ENCODE results near the gene C1orf52. TPM values are rescaled to one million over a fixed set of nuclear protein-coding genes. Genes with fewer than 3 reads are reported as not detected.
A peak's percentile ranks its signal among the peaks of the same experiment; 100 is the strongest.

The C1orf52 gene
- total RNA-seq, 1 donor from 2014 or later, result 55.8 TPM

DNA sequence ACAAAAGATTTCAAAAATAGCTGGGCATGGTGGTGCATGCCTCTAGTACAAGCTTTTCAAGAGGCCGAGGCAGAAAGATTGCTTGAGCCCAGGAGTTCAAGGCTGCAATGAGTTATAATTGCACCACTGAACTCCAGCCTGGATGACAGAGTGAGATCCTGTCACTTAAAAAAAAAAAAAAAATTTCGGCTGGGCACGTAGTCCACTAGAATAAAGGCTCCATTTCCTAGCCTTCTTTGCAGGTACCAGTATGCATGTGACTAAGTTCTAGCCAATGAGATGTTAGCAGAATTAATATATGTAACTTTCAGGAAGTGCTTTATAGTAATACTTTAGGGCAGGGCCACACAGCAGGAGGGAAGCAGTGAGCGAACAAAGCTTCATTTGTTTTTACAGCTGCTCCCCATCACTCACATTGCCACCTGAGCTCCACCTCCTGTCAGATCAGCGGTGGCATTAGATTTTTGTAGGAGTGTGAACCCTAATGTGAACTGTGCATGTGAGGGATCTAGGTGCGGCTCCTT is 29.8 kb downstream of the C1orf52 start:
- Histone ChIP-seq H3F3A (ENCODE audit: low read depth) (no peaks in the 10 kb centered on the region), H2AFZ (replicated peaks) (no peak overlapping the region)
- H3K4me3 Mint-ChIP-seq, result no peak overlapping the region

DNA sequence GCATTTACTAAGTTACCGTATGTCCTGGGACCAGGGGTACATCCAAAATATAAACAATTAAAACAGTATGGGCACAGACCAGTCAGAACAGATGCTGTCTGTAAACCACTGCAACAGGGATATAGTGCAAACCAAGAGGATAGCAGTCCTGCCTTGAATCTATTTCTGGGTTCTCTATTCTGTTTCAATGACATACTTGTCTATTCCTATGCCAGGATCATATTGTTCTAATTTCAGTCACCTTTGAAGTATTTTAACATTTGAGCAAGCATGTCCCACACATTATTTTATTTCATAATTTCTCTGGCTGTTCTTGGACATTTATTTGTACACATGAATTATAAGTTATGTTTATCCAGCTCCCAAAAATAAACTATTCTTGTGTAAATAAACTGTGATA is 30.5 kb downstream of the C1orf52 start:
- Histone ChIP-seq H3K9ac (no peak overlapping the region), H3K4me1 (peaks cover 15% of the 10 kb centered on the region), H3K9me3 (ENCODE audit: low read depth) (no peaks in the 10 kb centered on the region), H3K27ac (no peak overlapping the region), H3K36me3 (no peaks in the 10 kb centered on the region), H3K4me2 (no peak overlapping the region), H3K79me2 (ENCODE audit: low read depth) (no peaks in the 10 kb centered on the region), H3F3A (ENCODE audit: low read depth) (no peaks in the 10 kb centered on the region), H3K27me3 (no peaks in the 10 kb centered on the region), H3K4me3 (no peak overlapping the region), H4K20me1 (ENCODE audit: low read depth) (no peaks in the 10 kb centered on the region), H2AFZ (replicated peaks) (no peak overlapping the region)
- Mint-ChIP-seq H3K27ac (no peak overlapping the region), H3K36me3 (no peaks in the 10 kb centered on the region), H3K4me3 (no peak overlapping the region), H3K9me3 (no peaks in the 10 kb centered on the region), H3K4me1 (peaks cover 13% of the 10 kb centered on the region), H3K27me3 (ENCODE audit: insufficient read depth, low read depth) (no peaks in the 10 kb centered on the region)
- DNase-seq (ENCODE audit: low spot score), result no peak
- TF ChIP-seq EZH2 (IDR thresholded peaks at IDR 0.05), result no peak
- TF ChIP-seq, protein P1, sequence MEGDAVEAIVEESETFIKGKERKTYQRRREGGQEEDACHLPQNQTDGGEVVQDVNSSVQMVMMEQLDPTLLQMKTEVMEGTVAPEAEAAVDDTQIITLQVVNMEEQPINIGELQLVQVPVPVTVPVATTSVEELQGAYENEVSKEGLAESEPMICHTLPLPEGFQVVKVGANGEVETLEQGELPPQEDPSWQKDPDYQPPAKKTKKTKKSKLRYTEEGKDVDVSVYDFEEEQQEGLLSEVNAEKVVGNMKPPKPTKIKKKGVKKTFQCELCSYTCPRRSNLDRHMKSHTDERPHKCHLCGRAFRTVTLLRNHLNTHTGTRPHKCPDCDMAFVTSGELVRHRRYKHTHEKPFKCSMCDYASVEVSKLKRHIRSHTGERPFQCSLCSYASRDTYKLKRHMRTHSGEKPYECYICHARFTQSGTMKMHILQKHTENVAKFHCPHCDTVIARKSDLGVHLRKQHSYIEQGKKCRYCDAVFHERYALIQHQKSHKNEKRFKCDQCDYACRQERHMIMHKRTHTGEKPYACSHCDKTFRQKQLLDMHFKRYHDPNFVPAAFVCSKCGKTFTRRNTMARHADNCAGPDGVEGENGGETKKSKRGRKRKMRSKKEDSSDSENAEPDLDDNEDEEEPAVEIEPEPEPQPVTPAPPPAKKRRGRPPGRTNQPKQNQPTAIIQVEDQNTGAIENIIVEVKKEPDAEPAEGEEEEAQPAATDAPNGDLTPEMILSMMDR (IDR thresholded peaks at IDR 0.05), result no peak

More for the DNA sequence above, 29.8 kb downstream of the C1orf52 start:
- H3K27ac Mint-ChIP-seq, result no peak overlapping the region
- DNase-seq (ENCODE audit: low spot score), result no peak
- H3K27me3 ChIP-seq, result no peaks in the 10 kb centered on the region
- H3K9me3 ChIP-seq (ENCODE audit: low read depth), result no peaks in the 10 kb centered on the region
- peaks cover 15% of the 10 kb centered on the region for H3K4me1 ChIP-seq
- no peaks in the 10 kb centered on the region for H4K20me1 ChIP-seq (ENCODE audit: low read depth)
- no peaks in the 10 kb centered on the region for H3K79me2 ChIP-seq (ENCODE audit: low read depth)
- no peak overlapping the region for H3K9ac ChIP-seq
- TF ChIP-seq EZH2phosphoT487 (IDR thresholded peaks at IDR 0.05) (no peak), EZH2 (IDR thresholded peaks at IDR 0.05) (no peak)
- TF ChIP-seq, protein P1 (IDR thresholded peaks at IDR 0.05), result no peak
- H3K27ac ChIP-seq, result no peak overlapping the region
- no peaks in the 10 kb centered on the region for H3K36me3 Mint-ChIP-seq
- H3K9me3 Mint-ChIP-seq, result no peaks in the 10 kb centered on the region
- no peak overlapping the region for H3K4me2 ChIP-seq
- no peaks in the 10 kb centered on the region for H3K36me3 ChIP-seq
- H3K4me1 Mint-ChIP-seq, result peaks cover 13% of the 10 kb centered on the region
- H3K4me3 ChIP-seq, result no peak overlapping the region
- no peaks in the 10 kb centered on the region for H3K27me3 Mint-ChIP-seq (ENCODE audit: insufficient read depth, low read depth)

DNA sequence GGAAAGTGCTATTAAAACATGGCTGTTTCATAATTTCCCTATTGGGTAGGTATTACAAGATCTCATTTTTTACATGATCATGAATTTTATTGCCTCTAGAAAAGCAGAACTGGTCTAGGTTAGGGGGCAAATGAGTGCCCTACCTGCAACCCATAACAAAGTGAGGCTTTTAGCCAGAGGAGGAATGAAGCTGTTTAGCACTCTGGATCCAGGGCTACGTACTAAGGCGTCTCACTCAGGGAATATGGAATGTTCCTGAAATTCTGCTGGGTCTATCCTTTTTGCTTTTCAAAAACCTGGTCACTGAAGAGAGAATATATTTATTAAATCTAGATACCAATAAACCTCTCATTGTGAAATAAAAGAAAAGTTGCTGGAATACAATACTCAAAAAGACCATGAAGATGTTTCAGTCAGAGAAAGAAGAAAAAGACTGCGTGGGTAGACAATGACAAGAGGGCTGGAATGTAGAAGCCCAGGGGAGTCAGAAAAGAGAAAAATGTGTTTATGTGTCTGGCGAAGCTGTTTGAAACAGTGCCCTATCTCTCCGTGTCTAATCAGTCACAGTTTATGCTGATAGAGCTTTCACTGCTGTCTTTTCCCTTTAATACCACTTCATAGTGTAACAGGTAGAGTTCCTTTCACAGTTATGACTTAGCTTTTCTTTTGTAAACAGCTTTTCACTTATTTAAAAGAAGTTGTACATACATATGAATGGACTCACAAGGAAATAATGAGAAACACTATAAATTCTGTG is 33.7 kb downstream of the C1orf52 start:
- no peaks in the 10 kb centered on the region for H3K9me3 Mint-ChIP-seq
- H3K4me3 ChIP-seq, result no peak overlapping the region
- no peaks in the 10 kb centered on the region for H3F3A ChIP-seq (ENCODE audit: low read depth)
- no peaks in the 10 kb centered on the region for H3K79me2 ChIP-seq (ENCODE audit: low read depth)
- H3K4me1 ChIP-seq, result peaks cover 15% of the 10 kb centered on the region
- no peak overlapping the region for H3K27ac Mint-ChIP-seq
- H3K4me1 Mint-ChIP-seq, result peaks cover 13% of the 10 kb centered on the region
- no peaks in the 10 kb centered on the region for H3K9me3 ChIP-seq (ENCODE audit: low read depth)
- TF ChIP-seq EZH2phosphoT487 (IDR thresholded peaks at IDR 0.05) (no peak), EZH2 (IDR thresholded peaks at IDR 0.05) (no peak)
- TF ChIP-seq, protein P1 (IDR thresholded peaks at IDR 0.05), result no peak
- no peak for DNase-seq (ENCODE audit: low spot score)
- peaks cover 4% of the 10 kb centered on the region for H3K27me3 Mint-ChIP-seq (ENCODE audit: insufficient read depth, low read depth)
- H3K4me2 ChIP-seq, result peak overlapping the region; percentile 46
- H2AFZ ChIP-seq (replicated peaks), result peak overlapping the region; percentile 65
- no peak overlapping the region for H3K27ac ChIP-seq
- no peak overlapping the region for H3K9ac ChIP-seq
- no peaks in the 10 kb centered on the region for H3K27me3 ChIP-seq
- no peaks in the 10 kb centered on the region for H4K20me1 ChIP-seq (ENCODE audit: low read depth)
- no peaks in the 10 kb centered on the region for H3K36me3 ChIP-seq
- no peak overlapping the region for H3K4me3 Mint-ChIP-seq
- H3K36me3 Mint-ChIP-seq, result no peaks in the 10 kb centered on the region
